Lower lobe of right lung (tissue), 2 donors: ENCODE measurements around the gene TMEM201. TPM values are rescaled to one million over a fixed set of nuclear protein-coding genes. Genes with fewer than 3 reads are reported as not detected.
"Not testable (repeated sequence)": the region's sequence is repeated elsewhere in the genome, so short reads cannot be mapped to it uniquely, and the experiment has no call there.

Experiments
- ATAC-seq, 2 donors: fragments of 200-7000 bp; cut with Tn5 transposase; one replicate each; pipeline ENCODE4 v1.9.1; 2020 to 2022; ENCODE audit warnings: mild to moderate bottlenecking in 2 of 2, moderate library complexity in 2 of 2
- DNase-seq: peaks from one replicate; pipeline ENCODE4 v3.0.0-alpha.2; 2020
- H3K27ac ChIP-seq: fragments of 200-600 bp; one replicate; pipeline ENCODE4 v1.8.0; 2022
- H3K27me3 ChIP-seq: fragments of 200-600 bp; one replicate; pipeline ENCODE4 v1.8.0; 2022; ENCODE audit warnings: low read depth
- H3K36me3 ChIP-seq: fragments of 200-600 bp; one replicate; pipeline ENCODE4 v1.8.0; 2022; ENCODE audit warnings: mild to moderate bottlenecking
- H3K4me1 ChIP-seq: fragments of 200-600 bp; one replicate; pipeline ENCODE4 v1.8.0; 2022
- H3K4me3 ChIP-seq: fragments of 200-600 bp; one replicate; pipeline ENCODE4 v1.8.0; 2022; ENCODE audit warnings: mild to moderate bottlenecking
- H3K9me3 ChIP-seq: fragments of 200-600 bp; one replicate; pipeline ENCODE4 v1.8.0; 2022
- CTCF ChIP-seq: fragments of 200-600 bp; IDR thresholded peaks from one replicate; pipeline ENCODE4 v1.8.0; 2022; ENCODE audit warnings: antibody characterized with exemption, mild to moderate bottlenecking
- intact Hi-C: fragments of 100-400 bp; cut with DNase I; formaldehyde crosslinking; loops from one replicate; pipeline ENCODE4 v1.11.0; 2022
- total RNA-seq: library from RNA; stranded (reverse); fragmentation: NEBNext Ultra II Directional; extraction: Animal tissue kit (Norgen Biotek cat#: 25700); gene quantifications from one replicate; pipeline ENCODE4 v1.2.1, GENCODE V29; 2021
- donor health status: DM: no; HTN: yes; CAD: no; lungs with severe emphysema.

TMEM201 gene
- total RNA-seq, 1 donor from 2014 or later: 8.2 TPM

- H3K27ac ChIP-seq: no peak overlapping the region
- peaks cover 31% of the 10 kb centered on the region for H3K4me1 ChIP-seq
- H3K9me3 ChIP-seq: no peaks in the 10 kb centered on the region
- no peaks in the 10 kb centered on the region for H3K27me3 ChIP-seq
- DNase-seq (no peak), ATAC-seq (no peak)
- H3K4me3 ChIP-seq: no peak overlapping the region
- intact Hi-C loops: no loop called here
- peaks cover 54% of the 10 kb centered on the region for H3K36me3 ChIP-seq
- no peak for TF ChIP-seq CTCF
These were observed 30.3 kb upstream of the TMEM201 start for GRCh38 chr1:9558271-9558945.

- Histone ChIP-seq H3K27me3 (no peaks in the 10 kb centered on the region), H3K4me1 (peaks cover 31% of the 10 kb centered on the region), H3K36me3 (peaks cover 48% of the 10 kb centered on the region), H3K4me3 (no peak overlapping the region), H3K9me3 (no peaks in the 10 kb centered on the region), H3K27ac (no peak overlapping the region)
- ATAC-seq: no peak
- intact Hi-C loops: no loop called here
- no peak for DNase-seq
- no peak for TF ChIP-seq CTCF
These were observed 29.7 kb upstream of the TMEM201 start for GRCh38 chr1:9558946-9559545.

DNA sequence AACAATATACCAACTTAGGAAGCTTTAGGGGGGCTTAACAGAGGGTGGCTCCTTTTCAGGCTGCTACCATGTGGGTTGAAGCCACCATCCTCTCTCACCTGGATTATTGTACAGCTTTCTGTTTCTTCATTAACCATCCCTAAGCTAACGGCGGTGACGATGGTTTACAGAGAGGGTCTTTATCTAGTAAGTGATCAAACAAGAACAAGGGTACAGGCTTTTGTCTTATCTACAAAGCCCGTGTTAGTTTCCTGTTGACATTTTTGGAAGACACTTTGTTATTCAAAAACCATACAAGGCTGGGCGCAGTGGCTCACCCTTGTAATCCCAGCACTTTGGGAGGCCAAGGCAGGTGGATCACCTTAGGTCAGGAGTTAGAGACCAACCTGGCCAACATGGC, 29.0 kb upstream of the TMEM201 start:
- no peak for DNase-seq
- TF ChIP-seq CTCF: no peak
- peaks cover 42% of the 10 kb centered on the region for H3K36me3 ChIP-seq
- no peak for ATAC-seq
- intact Hi-C loops: no loop called here
- no peak overlapping the region for H3K4me3 ChIP-seq
- peaks cover 31% of the 10 kb centered on the region for H3K4me1 ChIP-seq
- no peaks in the 10 kb centered on the region for H3K27me3 ChIP-seq
- H3K27ac ChIP-seq: no peak overlapping the region
- H3K9me3 ChIP-seq: no peaks in the 10 kb centered on the region

- intact Hi-C loops, DNase-seq, H3K27me3 ChIP-seq, H3K27ac ChIP-seq, H3K4me3 ChIP-seq, ATAC-seq, H3K9me3 ChIP-seq: not testable (repeated sequence)
- H3K36me3 ChIP-seq: peaks cover 38% of the 10 kb centered on the region
- peaks cover 31% of the 10 kb centered on the region for H3K4me1 ChIP-seq
These were observed 28.6 kb upstream of the TMEM201 start for GRCh38 chr1:9560090-9560489.

- Histone ChIP-seq H3K4me1 (peaks cover 31% of the 10 kb centered on the region), H3K36me3 (peaks cover 25% of the 10 kb centered on the region), H3K27ac (peak overlapping the region; percentile 37), H3K9me3 (no peaks in the 10 kb centered on the region), H3K4me3 (no peak overlapping the region), H3K27me3 (no peaks in the 10 kb centered on the region)
- DNase-seq (no peak), ATAC-seq (peak; percentile 93 to 96)
- intact Hi-C loops: no loop called here
- no peak for TF ChIP-seq CTCF
These were observed 27.3 kb upstream of the TMEM201 start for GRCh38 chr1:9561429-9561828.

DNA sequence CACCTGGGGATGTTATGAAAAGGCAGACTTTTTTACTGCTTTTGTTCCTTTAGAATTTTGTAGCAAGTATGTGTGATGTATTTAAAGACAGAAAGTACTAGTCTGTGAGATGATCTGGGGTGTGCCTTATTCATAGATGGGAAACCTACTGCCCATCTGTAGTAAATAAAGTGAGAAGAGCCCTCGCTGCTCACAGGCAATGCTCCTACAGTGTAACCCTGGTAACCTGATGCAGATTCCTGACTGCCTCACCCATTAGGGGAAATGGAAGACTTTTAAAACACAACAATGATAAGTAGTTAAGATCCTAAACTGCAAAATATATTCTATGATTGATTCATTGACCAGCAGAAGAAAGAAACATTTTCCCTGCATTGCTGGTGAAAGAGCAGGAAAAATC, 19.4 kb upstream of the TMEM201 start:
- Histone ChIP-seq H3K4me1 (no peaks in the 10 kb centered on the region), H3K27me3 (no peaks in the 10 kb centered on the region), H3K36me3 (peaks cover 26% of the 10 kb centered on the region), H3K9me3 (no peaks in the 10 kb centered on the region), H3K4me3 (no peak overlapping the region), H3K27ac (no peak overlapping the region)
- intact Hi-C loops: no loop called here
- DNase-seq (no peak), ATAC-seq (no peak)
- no peak for TF ChIP-seq CTCF

GRCh38 chr1:9570886-9571529, 17.7 kb upstream of the TMEM201 start:
- ATAC-seq: peak in 1 of 2 donors; percentile 32
- intact Hi-C loops: loop anchor here (10.0 kb wide), 1 partner anchor 76 kb away; no protein-coding TSS in a partner anchor
- not testable (repeated sequence) for H3K27me3 ChIP-seq, H3K4me3 ChIP-seq, DNase-seq, H3K9me3 ChIP-seq, H3K4me1 ChIP-seq, H3K27ac ChIP-seq
- peaks cover 26% of the 10 kb centered on the region for H3K36me3 ChIP-seq
